Esophagus muscularis mucosa (tissue), 4 donors: ENCODE data around the gene HECTD2. TPM values are rescaled to one million over a fixed set of nuclear protein-coding genes. Genes with fewer than 3 reads are reported as not detected.
"Not testable (repeated sequence)": the region's sequence is repeated elsewhere in the genome, so short reads cannot be mapped to it uniquely, and the experiment has no call there.

Experiments
- DNase-seq: peaks from one replicate; pipeline ENCODE4 v3.0.0-alpha.2; 2017; ENCODE audit errors: extremely low spot score
- H3K27ac ChIP-seq, 4 donors: fragments of 200-600 bp; sonication (generic); replicated peaks in 1 of 4; 1 replicate in 3 of 4; 2 replicates in 1 of 4; pipeline ENCODE4 v1.5.1; 2016 to 2019; ENCODE audit warnings: mild to moderate bottlenecking in 1 of 4
- H3K27me3 ChIP-seq, 4 donors: fragments of 200-600 bp; sonication (generic); one replicate each; pipeline versions ENCODE4 v1.5.1 to v1.6.0; 2016 to 2019
- H3K36me3 ChIP-seq, 4 donors: fragments of 200-600 bp; sonication (generic); one replicate each; pipeline ENCODE4 v1.5.1; 2016 to 2019
- H3K4me1 ChIP-seq, 4 donors: fragments of 200-600 bp; sonication (generic); one replicate each; pipeline ENCODE4 v1.5.1; 2016 to 2019
- H3K4me3 ChIP-seq, 4 donors: fragments of 200-600 bp; sonication (generic); 1 replicate in 2 of 4; 2 replicates in 2 of 4; pipeline ENCODE4 v1.5.1; 2016 to 2019; ENCODE audit warnings: mild to moderate bottlenecking in 4 of 4, moderate library complexity in 1 of 4
- H3K9me3 ChIP-seq, 4 donors: fragments of 200-600 bp; sonication (generic); 1 replicate in 3 of 4; 2 replicates in 1 of 4; pipeline ENCODE4 v1.5.1; 2016 to 2019
- EP300 ChIP-seq: sonication (generic); formaldehyde crosslinking; IDR thresholded peaks from one replicate; pipeline ENCODE4 v1.6.1; 2017; ENCODE audit warnings: antibody characterized with exemption
- POLR2A ChIP-seq: fragments of 450-650 bp; IDR thresholded peaks from one replicate; pipeline ENCODE4 v1.6.1; 2017; ENCODE audit warnings: antibody characterized with exemption, moderate library complexity, mild to moderate bottlenecking, low read depth
- POLR2AphosphoS5 ChIP-seq, 2 donors: sonication (generic); formaldehyde crosslinking; IDR thresholded peaks; one replicate each; pipeline ENCODE4 v1.6.1; 2017; ENCODE audit warnings: antibody characterized with exemption in 2 of 2
- WGBS: methylation state at CpG from one replicate; pipeline ENCODE4 v1.1.5; 2018; 5-methylcytosine and 5-hydroxymethylcytosine counted together
- intact Hi-C: fragments of 100-400 bp; cut with DNase I; formaldehyde crosslinking; loops from one replicate; pipeline ENCODE4 v1.15.1; 2023
- total RNA-seq, 4 donors: library from RNA; depleted of rRNA; stranded (reverse); fragments of >200 nt; gene quantifications; one replicate each; pipeline versions ENCODE4 v1.1.0 to v1.2.1, GENCODE V29; 2016
- TF ChIP-seq, protein P1 (sequence below), 3 experiments: fragments of 200-600 bp in 2 of 3; fragments of 450-650 bp in 1 of 3; sonication (generic) in 2 of 3; IDR thresholded peaks; one replicate each; pipeline ENCODE4 v1.5.1; 2017 to 2019; ENCODE audit warnings: antibody characterized with exemption in 3 of 3, mild to moderate bottlenecking in 2 of 3, moderate library complexity in 1 of 3

Gene HECTD2
- total RNA-seq, 4 donors from 2014 or later: 18.2 to 29.5 (median 21.5) TPM

DNA sequence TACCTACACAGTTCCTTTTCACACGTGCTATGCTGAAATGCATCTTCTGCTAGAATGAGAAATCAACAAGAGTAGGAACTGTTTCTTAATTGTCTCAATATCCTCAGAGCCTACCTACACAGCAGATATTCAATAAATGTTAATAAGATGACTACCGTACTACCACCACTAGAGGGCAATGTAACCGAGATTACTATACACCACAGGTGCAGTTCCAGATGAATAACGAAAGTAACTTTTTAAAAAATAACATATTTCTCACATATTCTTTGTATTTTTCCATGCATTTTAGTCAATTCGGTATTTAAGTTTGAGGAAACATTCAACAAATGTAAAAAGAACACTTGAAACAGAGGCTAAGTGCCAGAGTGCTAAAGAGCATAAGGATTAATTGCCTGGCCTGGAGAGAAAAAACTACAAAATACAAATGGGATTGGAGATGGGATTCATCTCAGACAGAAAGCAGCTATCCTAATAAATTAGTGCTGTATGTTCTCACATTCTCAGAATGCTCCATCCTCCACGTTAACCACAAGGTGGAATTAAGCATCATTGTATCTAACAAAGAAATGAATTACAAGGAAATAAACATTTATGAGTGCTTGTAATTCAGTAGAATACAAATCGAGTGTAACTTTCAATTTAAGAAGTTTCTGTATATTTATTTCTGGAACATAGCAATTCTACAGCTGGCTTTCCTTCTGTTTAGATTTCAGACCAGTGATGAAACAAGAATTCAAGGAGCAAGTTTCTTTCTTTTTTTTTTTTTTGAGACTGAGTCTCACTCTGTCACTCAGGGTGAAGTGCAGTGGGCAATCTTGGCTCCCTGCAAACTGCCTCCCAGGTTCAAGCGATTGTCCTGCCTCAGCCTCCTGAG is 20.3 kb upstream of the HECTD2 start:
- Histone ChIP-seq H3K4me3 (peak overlapping the region; percentile 21 to 34 (median 26)), H3K36me3 (no peaks in the 10 kb centered on the region), H3K9me3 (no peaks in the 10 kb centered on the region), H3K27me3 (no peaks in the 10 kb centered on the region), H3K27ac (peak overlapping the region; percentile 26 to 58 (median 42)), H3K4me1 (peaks cover 0 to 14% (median 13%) of the 10 kb centered on the region in 4 donors)
- no peak for TF ChIP-seq POLR2A
- TF ChIP-seq, protein P1, sequence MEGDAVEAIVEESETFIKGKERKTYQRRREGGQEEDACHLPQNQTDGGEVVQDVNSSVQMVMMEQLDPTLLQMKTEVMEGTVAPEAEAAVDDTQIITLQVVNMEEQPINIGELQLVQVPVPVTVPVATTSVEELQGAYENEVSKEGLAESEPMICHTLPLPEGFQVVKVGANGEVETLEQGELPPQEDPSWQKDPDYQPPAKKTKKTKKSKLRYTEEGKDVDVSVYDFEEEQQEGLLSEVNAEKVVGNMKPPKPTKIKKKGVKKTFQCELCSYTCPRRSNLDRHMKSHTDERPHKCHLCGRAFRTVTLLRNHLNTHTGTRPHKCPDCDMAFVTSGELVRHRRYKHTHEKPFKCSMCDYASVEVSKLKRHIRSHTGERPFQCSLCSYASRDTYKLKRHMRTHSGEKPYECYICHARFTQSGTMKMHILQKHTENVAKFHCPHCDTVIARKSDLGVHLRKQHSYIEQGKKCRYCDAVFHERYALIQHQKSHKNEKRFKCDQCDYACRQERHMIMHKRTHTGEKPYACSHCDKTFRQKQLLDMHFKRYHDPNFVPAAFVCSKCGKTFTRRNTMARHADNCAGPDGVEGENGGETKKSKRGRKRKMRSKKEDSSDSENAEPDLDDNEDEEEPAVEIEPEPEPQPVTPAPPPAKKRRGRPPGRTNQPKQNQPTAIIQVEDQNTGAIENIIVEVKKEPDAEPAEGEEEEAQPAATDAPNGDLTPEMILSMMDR (IDR thresholded peaks at IDR 0.05): peak; percentile 56 to 62 (median 61)
- no peak for TF ChIP-seq EP300
- WGBS: 15% methylated on average over 8 of the region's 8 CpGs
- no peak for DNase-seq
- intact Hi-C loops: loop anchor here (2.0 to 10.0 kb wide), 3 partner anchors 17 to 95 kb away; no protein-coding TSS in a partner anchor

DNA sequence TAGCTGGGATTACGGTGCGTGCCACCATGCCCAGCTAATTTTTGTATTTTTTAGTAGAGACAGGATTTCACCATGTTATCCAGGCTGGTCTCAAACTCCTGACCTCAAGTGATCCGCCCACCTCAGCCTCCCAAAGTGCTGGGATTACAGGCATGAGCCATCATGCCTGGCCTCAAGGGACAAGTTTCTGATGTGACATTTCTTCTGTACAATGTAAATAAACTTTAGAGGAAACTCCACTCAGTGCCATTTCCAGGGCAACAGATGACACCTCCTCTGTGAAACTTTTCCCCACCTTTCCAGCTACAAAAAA is 19.7 kb upstream of the HECTD2 start:
- not testable (repeated sequence) for DNase-seq, H3K9me3 ChIP-seq, H3K4me3 ChIP-seq, H3K36me3 ChIP-seq, H3K27me3 ChIP-seq
- Histone ChIP-seq H3K27ac (peak overlapping the region in 3 of 4 donors; percentile 26 to 58 (median 45)), H3K4me1 (peaks cover 0 to 14% (median 13%) of the 10 kb centered on the region in 4 donors)
- 72% methylated on average over 3 of the region's 3 CpGs for whole genome bisulfite sequencing
- intact Hi-C loops: loop anchor here (2.0 to 10.0 kb wide), 2 partner anchors 16 to 94 kb away; no protein-coding TSS in a partner anchor

GRCh38 chr10:91391920-91392319 is 18.2 kb upstream of the HECTD2 start:
- Histone ChIP-seq H3K27ac (no peak overlapping the region), H3K4me3 (no peak overlapping the region), H3K36me3 (no peaks in the 10 kb centered on the region), H3K27me3 (no peaks in the 10 kb centered on the region), H3K9me3 (no peaks in the 10 kb centered on the region), H3K4me1 (peaks cover 0 to 14% (median 13%) of the 10 kb centered on the region in 4 donors)
- DNase-seq: no peak
- intact Hi-C loops: loop anchor here (2.0 to 10.0 kb wide), 2 partner anchors 15 to 93 kb away; no protein-coding TSS in a partner anchor
- 64% methylated on average over 1 of the region's 1 CpG for WGBS
- TF ChIP-seq POLR2AphosphoS5 (IDR thresholded peaks at IDR 0.05) (no peak), POLR2A (no peak), EP300 (no peak)
- TF ChIP-seq, protein P1 (IDR thresholded peaks at IDR 0.05): no peak

- DNase-seq: no peak
- no peak for TF ChIP-seq EP300
- TF ChIP-seq, protein P1 (IDR thresholded peaks at IDR 0.05): no peak
- TF ChIP-seq POLR2A: no peak
- no peak for TF ChIP-seq POLR2AphosphoS5 (IDR thresholded peaks at IDR 0.05)
- Histone ChIP-seq H3K36me3 (no peaks in the 10 kb centered on the region), H3K27me3 (no peaks in the 10 kb centered on the region), H3K4me1 (peaks cover 5 to 13% (median 9%) of the 10 kb centered on the region in 4 donors), H3K27ac (no peak overlapping the region), H3K9me3 (no peaks in the 10 kb centered on the region), H3K4me3 (no peak overlapping the region)
- 91% methylated on average over 3 of the region's 3 CpGs for WGBS
- intact Hi-C loops: loop anchor here (2.0 to 5.0 kb wide), 2 partner anchors 16 to 109 kb away; no protein-coding TSS in a partner anchor
Measured at GRCh38 chr10:91406322-91406721, 3.8 kb upstream of the HECTD2 start.

GRCh38 chr10:91409069-91409868 is 875 bp upstream of the HECTD2 start:
- Histone ChIP-seq H3K27ac (peak overlapping the region; percentile 99 to 100 (median 99)), H3K27me3 (no peaks in the 10 kb centered on the region), H3K9me3 (no peaks in the 10 kb centered on the region), H3K4me3 (peak overlapping the region; percentile 88 to 97 (median 92)), H3K36me3 (no peaks in the 10 kb centered on the region), H3K4me1 (peaks cover 10 to 43% (median 33%) of the 10 kb centered on the region in 4 donors)
- intact Hi-C loops: loop anchor here (5.0 kb wide), 1 partner anchor 112 kb away; no protein-coding TSS in a partner anchor
- peak; percentile 96 for DNase-seq
- WGBS: 3% methylated on average over 30 of the region's 31 CpGs
- TF ChIP-seq EP300 (no peak), POLR2AphosphoS5 (IDR thresholded peaks at IDR 0.05) (peak; percentile 88 to 97), POLR2A (peak; percentile 49)
- TF ChIP-seq, protein P1 (IDR thresholded peaks at IDR 0.05): peak in 2 of 3 experiments; percentile 13 to 34
